Loucy (cell line): ENCODE results near the gene PLEKHH1.

Experiments
- H2AFZ ChIP-seq: fragments of 200-600 bp; sonication (generic); 2 replicates; pipeline ENCODE4 v1.6.0; 2016; ENCODE audit warnings: antibody characterized with exemption, mild to moderate bottlenecking, low read length, moderate library complexity
- H3F3A ChIP-seq: fragments of 200-600 bp; 2 replicates; pipeline ENCODE4 v1.6.0; 2016; ENCODE audit warnings: antibody characterized with exemption, low read depth, mild to moderate bottlenecking
- H3K27me3 ChIP-seq: fragments of 200-600 bp; sonication (generic); 2 replicates; pipeline ENCODE4 v1.6.1; 2014; ENCODE audit warnings: low read length, mild to moderate bottlenecking; ENCODE audit not compliant: insufficient read depth, poor library complexity, severe bottlenecking
- H3K36me3 ChIP-seq: fragments of 200-600 bp; sonication (generic); 2 replicates; pipeline ENCODE4 v1.6.1; 2016; ENCODE audit warnings: low read length; ENCODE audit not compliant: insufficient read depth
- H3K4me1 ChIP-seq: fragments of 200-600 bp; sonication (generic); 2 replicates; pipeline ENCODE4 v1.5.1; 2014; ENCODE audit warnings: low read length, mild to moderate bottlenecking; ENCODE audit not compliant: insufficient read depth, poor library complexity, severe bottlenecking
- H3K4me2 ChIP-seq: fragments of 200-600 bp; sonication (generic); 2 replicates; pipeline ENCODE4 v1.6.0; 2014; ENCODE audit warnings: antibody characterized with exemption, low read length, low read depth, mild to moderate bottlenecking; ENCODE audit not compliant: poor library complexity, severe bottlenecking
- H3K4me3 ChIP-seq: fragments of 200-600 bp; sonication (generic); 2 replicates; pipeline ENCODE4 v1.5.1; 2014; ENCODE audit warnings: low read length, mild to moderate bottlenecking, mixed read lengths; ENCODE audit not compliant: poor library complexity, severe bottlenecking
- H3K79me2 ChIP-seq: fragments of 200-600 bp; sonication (generic); 2 replicates; pipeline ENCODE4 v1.6.1; 2014; ENCODE audit warnings: low read length; ENCODE audit not compliant: insufficient read depth
- H3K9ac ChIP-seq: fragments of 200-600 bp; sonication (generic); 2 replicates; pipeline ENCODE4 v1.6.0; 2014; ENCODE audit warnings: mild to moderate bottlenecking, low read depth, low read length, moderate library complexity; ENCODE audit not compliant: poor library complexity, severe bottlenecking
- H3K9me2 ChIP-seq: fragments of 200-600 bp; sonication (generic); replicated peaks from 2 replicates; pipeline ENCODE4 v1.6.1; 2016; ENCODE audit warnings: low read depth, low read length, mixed read lengths
- H3K9me3 ChIP-seq: fragments of 200-600 bp; sonication (generic); 2 replicates; pipeline ENCODE4 v1.6.1; 2014; ENCODE audit warnings: mild to moderate bottlenecking, antibody characterized with exemption, low read length, low read depth; ENCODE audit not compliant: insufficient read depth
- H4K20me1 ChIP-seq: fragments of 200-600 bp; sonication (generic); 2 replicates; pipeline ENCODE4 v1.6.0; 2014; ENCODE audit warnings: antibody characterized with exemption, low read length, mild to moderate bottlenecking; ENCODE audit not compliant: insufficient read depth, poor library complexity, severe bottlenecking
- CTCF ChIP-seq: fragments of 200-600 bp; sonication (generic); conservative IDR thresholded peaks from 2 replicates; pipeline ENCODE4 v1.5.1; 2014; ENCODE audit warnings: mild to moderate bottlenecking, antibody characterized with exemption, low read length
- EZH2phosphoT487 ChIP-seq: fragments of 200-600 bp; IDR thresholded peaks from 2 replicates; pipeline ENCODE4 v1.6.1; 2018; ENCODE audit warnings: antibody characterized with exemption, mild to moderate bottlenecking, moderate library complexity, borderline replicate concordance

PLEKHH1 gene

GRCh38 chr14:67570453-67570852, 37.4 kb downstream of the PLEKHH1 start:
- Histone ChIP-seq H3K36me3 (no peaks in the 10 kb centered on the region), H3K9me2 (no peaks in the 10 kb centered on the region), H2AFZ (no peak overlapping the region), H3K4me3 (no peak overlapping the region), H4K20me1 (no peaks in the 10 kb centered on the region), H3K9ac (no peak overlapping the region), H3K4me2 (no peak overlapping the region), H3K9me3 (no peaks in the 10 kb centered on the region), H3F3A (no peaks in the 10 kb centered on the region), H3K4me1 (no peaks in the 10 kb centered on the region), H3K79me2 (no peaks in the 10 kb centered on the region), H3K27me3 (no peaks in the 10 kb centered on the region)
- no peak for TF ChIP-seq CTCF
- no peak for TF ChIP-seq EZH2phosphoT487

- Histone ChIP-seq H3K9ac (no peak overlapping the region), H3K4me2 (no peak overlapping the region), H3K36me3 (no peaks in the 10 kb centered on the region), H4K20me1 (no peaks in the 10 kb centered on the region), H3K9me2 (no peaks in the 10 kb centered on the region), H2AFZ (no peak overlapping the region), H3K79me2 (no peaks in the 10 kb centered on the region), H3K9me3 (no peaks in the 10 kb centered on the region), H3F3A (no peaks in the 10 kb centered on the region), H3K27me3 (no peaks in the 10 kb centered on the region), H3K4me1 (no peaks in the 10 kb centered on the region), H3K4me3 (no peak overlapping the region)
- TF ChIP-seq EZH2phosphoT487 = no peak
- peak; percentile 97 for TF ChIP-seq CTCF
Measured at GRCh38 chr14:67571275-67571990, 38.3 kb downstream of the PLEKHH1 start.

- Histone ChIP-seq H3K79me2 (no peaks in the 10 kb centered on the region), H3K36me3 (no peaks in the 10 kb centered on the region), H3K4me1 (no peaks in the 10 kb centered on the region), H3K4me3 (no peak overlapping the region), H2AFZ (no peak overlapping the region), H3K4me2 (no peak overlapping the region), H3K27me3 (no peaks in the 10 kb centered on the region), H4K20me1 (no peaks in the 10 kb centered on the region), H3K9me2 (no peaks in the 10 kb centered on the region), H3K9ac (no peak overlapping the region), H3F3A (no peaks in the 10 kb centered on the region), H3K9me3 (no peaks in the 10 kb centered on the region)
- no peak for TF ChIP-seq CTCF
- no peak for TF ChIP-seq EZH2phosphoT487
Measured at GRCh38 chr14:67571991-67572323, 38.9 kb downstream of the PLEKHH1 start.
